GM12878 (cell line): Measurements from ENCODE around the gene C11orf42.

Source experiments
- CHD4 ChIP-seq: fragments of 200-600 bp; sonication (generic); IDR thresholded peaks from 2 replicates; pipeline ENCODE4 v1.6.1; 2016; ENCODE audit warnings: mild to moderate bottlenecking
- EZH2 ChIP-seq: IDR thresholded peaks from 2 replicates; pipeline ENCODE4 v1.6.1; 2012; ENCODE audit warnings: low read depth, mild to moderate bottlenecking, control low read depth, inconsistent platforms, low read length, borderline replicate concordance; ENCODE audit not compliant: control insufficient read depth
- RAD21 ChIP-seq: IDR thresholded peaks from 2 replicates; pipeline ENCODE4 v1.6.1; 2011; ENCODE audit warnings: mild to moderate bottlenecking, low read depth, low read length, moderate library complexity; ENCODE audit not compliant: insufficient read depth
- SIN3A ChIP-seq: IDR thresholded peaks from 2 replicates; pipeline ENCODE4 v1.6.1; 2012; ENCODE audit warnings: low read depth, low read length, improper control_type of control experiment
- TF ChIP-seq, protein P1 (sequence below), 3 experiments: IDR thresholded peaks in 2 of 3; conservative IDR thresholded peaks in 1 of 3; 2 replicates each; pipeline ENCODE4 v1.5.1; 2011; ENCODE audit warnings: low read depth in 3 of 3, low read length in 3 of 3, mild to moderate bottlenecking in 3 of 3, control low read depth in 2 of 3, moderate library complexity in 2 of 3, inconsistent platforms in 1 of 3, mixed read lengths in 1 of 3; ENCODE audit not compliant: control insufficient read depth in 2 of 3, insufficient read depth in 1 of 3; ENCODE audit errors: extremely low read depth in 1 of 3

DNA sequence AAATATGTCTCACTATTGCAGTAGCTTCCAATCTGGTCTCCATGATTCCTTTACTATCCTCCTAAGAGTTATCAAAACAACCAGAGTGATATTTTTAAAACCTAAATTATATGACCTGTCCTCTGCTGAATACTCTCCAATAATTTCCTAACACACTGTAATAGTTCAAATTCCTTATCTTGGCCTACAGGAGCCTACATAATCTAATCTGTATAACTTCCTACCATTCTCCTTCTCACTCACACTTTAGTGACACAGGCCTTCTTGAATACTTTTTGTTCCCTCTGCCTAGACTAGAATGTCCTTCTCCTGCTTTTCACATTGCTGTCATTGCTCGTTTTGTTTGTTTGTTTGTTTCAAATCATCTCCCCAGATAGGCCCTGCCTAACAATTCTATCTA lies 19.7 kb downstream of the C11orf42 start:
- TF ChIP-seq CHD4 (no peak), EZH2 (no peak), SIN3A (no peak), RAD21 (no peak)
- TF ChIP-seq, protein P1, sequence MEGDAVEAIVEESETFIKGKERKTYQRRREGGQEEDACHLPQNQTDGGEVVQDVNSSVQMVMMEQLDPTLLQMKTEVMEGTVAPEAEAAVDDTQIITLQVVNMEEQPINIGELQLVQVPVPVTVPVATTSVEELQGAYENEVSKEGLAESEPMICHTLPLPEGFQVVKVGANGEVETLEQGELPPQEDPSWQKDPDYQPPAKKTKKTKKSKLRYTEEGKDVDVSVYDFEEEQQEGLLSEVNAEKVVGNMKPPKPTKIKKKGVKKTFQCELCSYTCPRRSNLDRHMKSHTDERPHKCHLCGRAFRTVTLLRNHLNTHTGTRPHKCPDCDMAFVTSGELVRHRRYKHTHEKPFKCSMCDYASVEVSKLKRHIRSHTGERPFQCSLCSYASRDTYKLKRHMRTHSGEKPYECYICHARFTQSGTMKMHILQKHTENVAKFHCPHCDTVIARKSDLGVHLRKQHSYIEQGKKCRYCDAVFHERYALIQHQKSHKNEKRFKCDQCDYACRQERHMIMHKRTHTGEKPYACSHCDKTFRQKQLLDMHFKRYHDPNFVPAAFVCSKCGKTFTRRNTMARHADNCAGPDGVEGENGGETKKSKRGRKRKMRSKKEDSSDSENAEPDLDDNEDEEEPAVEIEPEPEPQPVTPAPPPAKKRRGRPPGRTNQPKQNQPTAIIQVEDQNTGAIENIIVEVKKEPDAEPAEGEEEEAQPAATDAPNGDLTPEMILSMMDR (IDR thresholded peaks at IDR 0.05 in 2 of 3, conservative IDR thresholded peaks at IDR 0.05 in 1 of 3; ENCODE audit: control insufficient read depth in 2 of 3, extremely low read depth in 1 of 3, insufficient read depth in 1 of 3, low read depth in 3 of 3, low read length in 3 of 3): no peak
